SK-N-MC (cell line): ENCODE data around the gene HK1.

Experiments
- EZH2 ChIP-seq: fragments of 200-600 bp; sonication (generic); IDR thresholded peaks from one replicate; pipeline ENCODE4 v1.6.1; 2017; ENCODE audit warnings: antibody characterized with exemption
- POLR2AphosphoS5 ChIP-seq: IDR thresholded peaks from 2 replicates; pipeline ENCODE4 v1.6.1; 2012; ENCODE audit warnings: mild to moderate bottlenecking, low read depth, low read length, borderline replicate concordance

- TF ChIP-seq EZH2 (no peak), POLR2AphosphoS5 (no peak)
Observed at GRCh38 chr10:69387500-69387899, 109.2 kb downstream of the HK1 start.
